ENCODE measurements around the gene PLXDC2.
"Not testable (repeated sequence)": the region's sequence is repeated elsewhere in the genome, so short reads cannot be mapped to it uniquely, and the experiment has no call there.

Gene PLXDC2

GRCh38 chr10:20041931-20042330 lies 225.7 kb downstream of the PLXDC2 start:
- TF ChIP-seq HDGF (IDR thresholded peaks at IDR 0.05; ENCODE audit: borderline replicate concordance) (no peak), BHLHE40 (IDR thresholded peaks at IDR 0.05; ENCODE audit: borderline replicate concordance) (no peak), SP1 (IDR thresholded peaks at IDR 0.05) (no peak), PKNOX1 (IDR thresholded peaks at IDR 0.05) (no peak), TARDBP (IDR thresholded peaks at IDR 0.05) (no peak), FOXA1 (IDR thresholded peaks at IDR 0.05) (no peak), L3MBTL2 (conservative IDR thresholded peaks at IDR 0.05) (no peak), LEF1 (IDR thresholded peaks at IDR 0.05; ENCODE audit: borderline replicate concordance) (no peak), CTBP1 (IDR thresholded peaks at IDR 0.05; ENCODE audit: borderline replicate concordance) (no peak), ELF4 (IDR thresholded peaks at IDR 0.05) (no peak), NFRKB (IDR thresholded peaks at IDR 0.05) (no peak), FOXM1 (IDR thresholded peaks at IDR 0.05; ENCODE audit: borderline replicate concordance) (no peak), SUZ12 (IDR thresholded peaks at IDR 0.05) (no peak), FOXK2 (IDR thresholded peaks at IDR 0.05) (no peak)
- ChIA-PET POLR2A (no interaction called here), CTCF (no interaction called here)
- DNase-seq (ENCODE audit: extremely low spot score) = no peak

GRCh38 chr10:20045100-20045499 lies 228.9 kb downstream of the PLXDC2 start:
- POLR2A ChIA-PET; DNase-seq (ENCODE audit: extremely low spot score): not testable (repeated sequence)

GRCh38 chr10:20048161-20048560 lies 231.9 kb downstream of the PLXDC2 start:
- ChIA-PET POLR2A (no interaction called here), CTCF (no interaction called here)
- DNase-seq (ENCODE audit: extremely low spot score) = no peak
- TF ChIP-seq FOXM1 (IDR thresholded peaks at IDR 0.05; ENCODE audit: borderline replicate concordance) (no peak), L3MBTL2 (conservative IDR thresholded peaks at IDR 0.05) (no peak), FOXA1 (IDR thresholded peaks at IDR 0.05) (no peak), NFRKB (IDR thresholded peaks at IDR 0.05) (no peak), SUZ12 (IDR thresholded peaks at IDR 0.05) (no peak), BHLHE40 (IDR thresholded peaks at IDR 0.05; ENCODE audit: borderline replicate concordance) (no peak)

More at GRCh38 chr10:20045100-20045499, 228.9 kb downstream of the PLXDC2 start:
- CTCF ChIA-PET = not testable (repeated sequence)

GRCh38 chr10:20058135-20058534 lies 241.9 kb downstream of the PLXDC2 start:
- POLR2A ChIA-PET = no interaction called here
- DNase-seq (ENCODE audit: extremely low spot score) = no peak
- TF ChIP-seq SUZ12 (IDR thresholded peaks at IDR 0.05) (no peak), L3MBTL2 (conservative IDR thresholded peaks at IDR 0.05) (no peak), CTBP1 (IDR thresholded peaks at IDR 0.05; ENCODE audit: borderline replicate concordance) (no peak), ELF4 (IDR thresholded peaks at IDR 0.05) (no peak), PKNOX1 (IDR thresholded peaks at IDR 0.05) (no peak), BHLHE40 (IDR thresholded peaks at IDR 0.05; ENCODE audit: borderline replicate concordance) (no peak), FOXK2 (IDR thresholded peaks at IDR 0.05) (no peak), HDGF (IDR thresholded peaks at IDR 0.05; ENCODE audit: borderline replicate concordance) (no peak), SP1 (IDR thresholded peaks at IDR 0.05) (no peak), ARNT (IDR thresholded peaks at IDR 0.05) (no peak), NFRKB (IDR thresholded peaks at IDR 0.05) (no peak), FOXA1 (IDR thresholded peaks at IDR 0.05) (no peak), ZNF384 (IDR thresholded peaks at IDR 0.05) (no peak), LEF1 (IDR thresholded peaks at IDR 0.05; ENCODE audit: borderline replicate concordance) (no peak), TARDBP (IDR thresholded peaks at IDR 0.05) (no peak)
- CTCF ChIA-PET = no interaction called here

GRCh38 chr10:20059084-20059835 lies 243.0 kb downstream of the PLXDC2 start:
- TF ChIP-seq SUZ12 (IDR thresholded peaks at IDR 0.05) (no peak), FOXA1 (IDR thresholded peaks at IDR 0.05) (no peak), ELF4 (IDR thresholded peaks at IDR 0.05) (no peak), ARNT (IDR thresholded peaks at IDR 0.05) (no peak), BHLHE40 (IDR thresholded peaks at IDR 0.05; ENCODE audit: borderline replicate concordance) (no peak), PKNOX1 (IDR thresholded peaks at IDR 0.05) (no peak), HDGF (IDR thresholded peaks at IDR 0.05; ENCODE audit: borderline replicate concordance) (no peak), FOXM1 (IDR thresholded peaks at IDR 0.05; ENCODE audit: borderline replicate concordance) (no peak), LEF1 (IDR thresholded peaks at IDR 0.05; ENCODE audit: borderline replicate concordance) (no peak), L3MBTL2 (conservative IDR thresholded peaks at IDR 0.05) (no peak), FOXK2 (IDR thresholded peaks at IDR 0.05) (no peak), CTBP1 (IDR thresholded peaks at IDR 0.05; ENCODE audit: borderline replicate concordance) (no peak), TARDBP (IDR thresholded peaks at IDR 0.05) (no peak)
- ChIA-PET CTCF (no interaction called here), POLR2A (no interaction called here)
- DNase-seq (ENCODE audit: extremely low spot score) = no peak

GRCh38 chr10:20065814-20066213 lies 249.6 kb downstream of the PLXDC2 start:
- ChIA-PET POLR2A (no interaction called here), CTCF (no interaction called here)
- no peak for TF ChIP-seq ARNT (IDR thresholded peaks at IDR 0.05)
- TF ChIP-seq HDGF (IDR thresholded peaks at IDR 0.05; ENCODE audit: borderline replicate concordance) = no peak
- TF ChIP-seq L3MBTL2 (conservative IDR thresholded peaks at IDR 0.05) = no peak
- TF ChIP-seq NFRKB (IDR thresholded peaks at IDR 0.05) = no peak
- TF ChIP-seq ZNF384 (IDR thresholded peaks at IDR 0.05) = no peak
- no peak for TF ChIP-seq FOXA1 (IDR thresholded peaks at IDR 0.05)
- TF ChIP-seq CTBP1 (IDR thresholded peaks at IDR 0.05; ENCODE audit: borderline replicate concordance) = no peak
- TF ChIP-seq SUZ12 (IDR thresholded peaks at IDR 0.05) = no peak
- no peak for DNase-seq (ENCODE audit: extremely low spot score)
